GM23338 (cell line): ENCODE results near the gene DTNA. TPM values are rescaled to one million over a fixed set of nuclear protein-coding genes. Genes with fewer than 3 reads are reported as not detected.

Experiments
- ATAC-seq: fragments of 200-7000 bp; cut with Tn5 transposase; 3 replicates; pipeline ENCODE4 v1.9.1; 2020
- DNase-seq: peaks from one replicate; pipeline ENCODE4 v3.0.0-alpha.2; 2015; ENCODE audit warnings: low spot score
- H2AFZ ChIP-seq: fragments of 200-600 bp; sonication (generic); 2 replicates; pipeline ENCODE4 v1.8.0; 2016; ENCODE audit warnings: antibody characterized with exemption, mild to moderate bottlenecking, moderate library complexity
- H3F3A ChIP-seq: fragments of 200-600 bp; sonication (generic); replicated peaks from 2 replicates; pipeline ENCODE4 v1.8.0; 2017; ENCODE audit warnings: antibody characterized with exemption, mixed run types, low read depth
- H3K27ac ChIP-seq: fragments of 200-600 bp; sonication (generic); 2 replicates; pipeline ENCODE4 v1.6.1; 2016; ENCODE audit warnings: low read depth
- H3K27me3 ChIP-seq: fragments of 200-600 bp; sonication (generic); 2 replicates; pipeline ENCODE4 v1.8.0; 2016; ENCODE audit warnings: mild to moderate bottlenecking, mixed run types, moderate library complexity; ENCODE audit not compliant: insufficient read depth
- H3K36me3 ChIP-seq: fragments of 200-600 bp; sonication (generic); 2 replicates; pipeline ENCODE4 v1.8.0; 2016; ENCODE audit warnings: mild to moderate bottlenecking; ENCODE audit not compliant: insufficient read depth
- H3K4me1 ChIP-seq: fragments of 200-600 bp; sonication (generic); 2 replicates; pipeline ENCODE4 v1.8.0; 2016; ENCODE audit warnings: mild to moderate bottlenecking, moderate library complexity; ENCODE audit not compliant: insufficient read depth
- H3K4me2 ChIP-seq: fragments of 200-600 bp; sonication (generic); 2 replicates; pipeline ENCODE4 v1.7.1; 2017; ENCODE audit warnings: mixed run types
- H3K4me3 ChIP-seq: fragments of 200-600 bp; sonication (generic); 2 replicates; pipeline ENCODE4 v1.6.1; 2016; ENCODE audit warnings: mixed run types
- H3K79me2 ChIP-seq: fragments of 200-600 bp; sonication (generic); replicated peaks from 2 replicates; pipeline ENCODE4 v1.8.0; 2017; ENCODE audit warnings: mild to moderate bottlenecking; ENCODE audit not compliant: insufficient read depth
- H3K9me2 ChIP-seq: fragments of 200-600 bp; sonication (generic); 2 replicates; pipeline ENCODE4 v1.8.0; 2017; ENCODE audit not compliant: insufficient read depth
- H4K20me1 ChIP-seq: fragments of 200-600 bp; sonication (generic); replicated peaks from 2 replicates; pipeline ENCODE4 v1.8.0; 2017; ENCODE audit warnings: mild to moderate bottlenecking; ENCODE audit not compliant: insufficient read depth
- H3K27ac Mint-ChIP-seq: 2 replicates; pipeline ENCODE4 v1.8.0; 2020; ENCODE audit warnings: inconsistent platforms, mild to moderate bottlenecking, moderate library complexity, mixed read lengths
- H3K27me3 Mint-ChIP-seq: 3 replicates; pipeline ENCODE4 v1.8.0; 2022; ENCODE audit warnings: low read depth, mild to moderate bottlenecking, moderate library complexity, mixed read lengths, inconsistent platforms; ENCODE audit not compliant: insufficient read depth, poor library complexity
- H3K36me3 Mint-ChIP-seq: 3 replicates; pipeline ENCODE4 v1.8.0; 2021; ENCODE audit warnings: low read depth, mild to moderate bottlenecking, inconsistent platforms, moderate library complexity, mixed read lengths
- H3K4me1 Mint-ChIP-seq: 3 replicates; pipeline ENCODE4 v1.8.0; 2020; ENCODE audit warnings: mild to moderate bottlenecking, inconsistent platforms, mixed read lengths
- H3K4me3 Mint-ChIP-seq: 3 replicates; pipeline ENCODE4 v1.8.0; 2021; ENCODE audit warnings: moderate library complexity, mild to moderate bottlenecking, inconsistent platforms, mixed read lengths
- H3K9me3 Mint-ChIP-seq: 3 replicates; pipeline ENCODE4 v1.8.0; 2020; ENCODE audit warnings: moderate library complexity, mild to moderate bottlenecking, inconsistent platforms, mixed read lengths
- EZH2phosphoT487 ChIP-seq: fragments of 200-600 bp; sonication (generic); IDR thresholded peaks from one replicate; pipeline ENCODE4 v1.8.1; 2018; ENCODE audit warnings: antibody characterized with exemption; ENCODE audit not compliant: unreplicated experiment
- JUNB ChIP-seq: IDR thresholded peaks from one replicate; pipeline ENCODE4 v1.6.1; 2016; ENCODE audit warnings: antibody characterized with exemption; ENCODE audit not compliant: unreplicated experiment
- POLR2AphosphoS5 ChIP-seq: IDR thresholded peaks from 2 replicates; pipeline ENCODE4 v1.6.1; 2016; ENCODE audit warnings: antibody characterized with exemption, low read depth
- STAT1 ChIP-seq: IDR thresholded peaks from one replicate; pipeline ENCODE4 v1.6.1; 2016; ENCODE audit warnings: antibody characterized with exemption; ENCODE audit not compliant: unreplicated experiment
- polyA plus RNA-seq: library from polyadenylated mRNA; unstranded; fragments of >200 nt; fragmentation: Nextera tagmentation; extraction: Ambion mirVana; gene quantifications from 2 replicates; pipeline ENCODE4 v1.2.1, GENCODE V29; 2016
- total RNA-seq: library from RNA; depleted of rRNA; stranded (reverse); fragments of >200 nt; shearing (Covaris generic); gene quantifications from 2 replicates; pipeline ENCODE4 v1.2.3, GENCODE V29; 2014
- TF ChIP-seq, protein P1 (sequence below): fragments of 250-450 bp; sonication (Bioruptor Pico); IDR thresholded peaks from 2 replicates; pipeline ENCODE4 v1.5.0; 2020; ENCODE audit warnings: mild to moderate bottlenecking, moderate library complexity

Gene DTNA
- total and polyA plus RNA-seq, 2 experiments from 2014 or later, result 11.5 to 25.1 TPM

DNA sequence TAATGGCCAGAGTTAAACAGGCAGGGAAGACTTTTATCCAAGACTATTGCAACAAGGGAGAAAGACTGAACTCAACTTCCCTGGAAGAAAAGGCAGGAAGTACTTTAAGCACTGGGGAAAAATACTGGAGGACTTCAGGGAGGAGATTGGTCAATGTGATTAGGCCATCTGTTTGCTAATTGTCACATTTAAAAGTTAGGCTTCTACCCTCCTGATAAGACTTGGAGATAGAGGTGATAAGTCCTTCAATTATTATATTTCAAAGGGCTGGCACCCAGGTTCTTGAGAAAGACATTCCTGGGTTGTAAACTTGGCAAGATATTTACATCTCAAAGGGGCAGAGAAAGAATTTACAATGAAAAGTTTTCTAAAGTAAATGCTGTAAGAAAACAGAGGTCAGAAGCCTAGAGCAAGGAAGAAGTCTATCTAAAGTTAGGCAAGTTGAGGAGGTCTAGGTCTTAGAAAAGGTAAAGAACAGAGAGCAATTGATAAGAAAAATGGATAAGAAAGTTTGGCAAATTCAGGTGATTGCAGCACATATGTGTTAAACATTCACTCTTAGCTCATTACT lies 48.4 kb downstream of the DTNA start (continued):
- no peak for TF ChIP-seq JUNB
- TF ChIP-seq EZH2phosphoT487, result no peak
- no peak for TF ChIP-seq POLR2AphosphoS5
- TF ChIP-seq, protein P1, sequence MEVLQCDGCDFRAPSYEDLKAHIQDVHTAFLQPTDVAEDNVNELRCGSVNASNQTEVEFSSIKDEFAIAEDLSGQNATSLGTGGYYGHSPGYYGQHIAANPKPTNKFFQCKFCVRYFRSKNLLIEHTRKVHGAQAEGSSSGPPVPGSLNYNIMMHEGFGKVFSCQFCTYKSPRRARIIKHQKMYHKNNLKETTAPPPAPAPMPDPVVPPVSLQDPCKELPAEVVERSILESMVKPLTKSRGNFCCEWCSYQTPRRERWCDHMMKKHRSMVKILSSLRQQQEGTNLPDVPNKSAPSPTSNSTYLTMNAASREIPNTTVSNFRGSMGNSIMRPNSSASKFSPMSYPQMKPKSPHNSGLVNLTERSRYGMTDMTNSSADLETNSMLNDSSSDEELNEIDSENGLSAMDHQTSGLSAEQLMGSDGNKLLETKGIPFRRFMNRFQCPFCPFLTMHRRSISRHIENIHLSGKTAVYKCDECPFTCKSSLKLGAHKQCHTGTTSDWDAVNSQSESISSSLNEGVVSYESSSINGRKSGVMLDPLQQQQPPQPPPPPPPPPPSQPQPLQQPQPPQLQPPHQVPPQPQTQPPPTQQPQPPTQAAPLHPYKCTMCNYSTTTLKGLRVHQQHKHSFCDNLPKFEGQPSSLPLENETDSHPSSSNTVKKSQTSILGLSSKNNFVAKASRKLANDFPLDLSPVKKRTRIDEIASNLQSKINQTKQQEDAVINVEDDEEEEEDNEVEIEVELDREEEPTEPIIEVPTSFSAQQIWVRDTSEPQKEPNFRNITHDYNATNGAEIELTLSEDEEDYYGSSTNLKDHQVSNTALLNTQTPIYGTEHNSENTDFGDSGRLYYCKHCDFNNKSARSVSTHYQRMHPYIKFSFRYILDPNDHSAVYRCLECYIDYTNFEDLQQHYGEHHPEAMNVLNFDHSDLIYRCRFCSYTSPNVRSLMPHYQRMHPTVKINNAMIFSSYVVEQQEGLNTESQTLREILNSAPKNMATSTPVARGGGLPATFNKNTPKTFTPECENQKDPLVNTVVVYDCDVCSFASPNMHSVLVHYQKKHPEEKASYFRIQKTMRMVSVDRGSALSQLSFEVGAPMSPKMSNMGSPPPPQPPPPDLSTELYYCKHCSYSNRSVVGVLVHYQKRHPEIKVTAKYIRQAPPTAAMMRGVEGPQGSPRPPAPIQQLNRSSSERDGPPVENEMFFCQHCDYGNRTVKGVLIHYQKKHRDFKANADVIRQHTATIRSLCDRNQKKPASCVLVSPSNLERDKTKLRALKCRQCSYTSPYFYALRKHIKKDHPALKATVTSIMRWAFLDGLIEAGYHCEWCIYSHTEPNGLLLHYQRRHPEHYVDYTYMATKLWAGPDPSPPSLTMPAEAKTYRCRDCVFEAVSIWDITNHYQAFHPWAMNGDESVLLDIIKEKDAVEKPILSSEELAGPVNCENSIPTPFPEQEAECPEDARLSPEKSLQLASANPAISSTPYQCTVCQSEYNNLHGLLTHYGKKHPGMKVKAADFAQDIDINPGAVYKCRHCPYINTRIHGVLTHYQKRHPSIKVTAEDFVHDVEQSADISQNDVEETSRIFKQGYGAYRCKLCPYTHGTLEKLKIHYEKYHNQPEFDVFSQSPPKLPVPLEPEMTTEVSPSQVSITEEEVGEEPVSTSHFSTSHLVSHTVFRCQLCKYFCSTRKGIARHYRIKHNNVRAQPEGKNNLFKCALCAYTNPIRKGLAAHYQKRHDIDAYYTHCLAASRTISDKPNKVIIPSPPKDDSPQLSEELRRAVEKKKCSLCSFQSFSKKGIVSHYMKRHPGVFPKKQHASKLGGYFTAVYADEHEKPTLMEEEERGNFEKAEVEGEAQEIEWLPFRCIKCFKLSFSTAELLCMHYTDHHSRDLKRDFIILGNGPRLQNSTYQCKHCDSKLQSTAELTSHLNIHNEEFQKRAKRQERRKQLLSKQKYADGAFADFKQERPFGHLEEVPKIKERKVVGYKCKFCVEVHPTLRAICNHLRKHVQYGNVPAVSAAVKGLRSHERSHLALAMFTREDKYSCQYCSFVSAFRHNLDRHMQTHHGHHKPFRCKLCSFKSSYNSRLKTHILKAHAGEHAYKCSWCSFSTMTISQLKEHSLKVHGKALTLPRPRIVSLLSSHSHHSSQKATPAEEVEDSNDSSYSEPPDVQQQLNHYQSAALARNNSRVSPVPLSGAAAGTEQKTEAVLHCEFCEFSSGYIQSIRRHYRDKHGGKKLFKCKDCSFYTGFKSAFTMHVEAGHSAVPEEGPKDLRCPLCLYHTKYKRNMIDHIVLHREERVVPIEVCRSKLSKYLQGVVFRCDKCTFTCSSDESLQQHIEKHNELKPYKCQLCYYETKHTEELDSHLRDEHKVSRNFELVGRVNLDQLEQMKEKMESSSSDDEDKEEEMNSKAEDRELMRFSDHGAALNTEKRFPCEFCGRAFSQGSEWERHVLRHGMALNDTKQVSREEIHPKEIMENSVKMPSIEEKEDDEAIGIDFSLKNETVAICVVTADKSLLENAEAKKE (CRISPR knock-in tag), result no peak

DNA sequence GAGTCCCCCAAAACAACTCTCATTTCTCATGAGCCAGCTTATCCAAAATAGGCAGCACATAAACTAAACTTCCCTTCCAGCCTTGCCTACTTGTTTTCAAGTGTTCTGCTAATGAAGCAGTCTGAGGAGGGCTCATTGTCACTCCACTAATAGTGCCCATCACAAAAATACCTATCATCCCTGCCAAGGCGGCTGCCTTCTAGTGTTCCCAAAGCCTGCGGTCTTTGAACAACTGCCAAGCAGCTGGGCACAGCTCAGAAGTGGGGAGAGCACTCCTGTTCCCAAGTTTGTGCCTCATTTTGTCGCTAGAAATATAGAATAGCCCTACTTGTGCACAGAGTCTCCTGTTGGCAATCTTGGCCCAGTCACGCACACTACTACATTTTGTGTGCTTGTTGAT lies 50.3 kb downstream of the DTNA start:
- Histone ChIP-seq H3K27me3 (no peaks in the 10 kb centered on the region), H3K27ac (no peak overlapping the region), H3K4me2 (no peak overlapping the region), H3K79me2 (no peaks in the 10 kb centered on the region), H3K4me1 (0 out of 2 replicates have a peak, but pooled peaks cover 4% of the 10 kb centered on the region), H3K9me2 (peaks cover 8% of the 10 kb centered on the region; the same call in 1 of the 2 replicates), H2AFZ (no peak overlapping the region), H4K20me1 (no peaks in the 10 kb centered on the region), H3K36me3 (no peaks in the 10 kb centered on the region), H3K4me3 (no peak overlapping the region), H3F3A (no peaks in the 10 kb centered on the region)
- no peak overlapping the region for H3K4me3 Mint-ChIP-seq
- DNase-seq (no peak), ATAC-seq (no peak)
- peaks cover 4% of the 10 kb centered on the region; the same call in 2 of the 3 replicates for H3K9me3 Mint-ChIP-seq
- H3K27me3 Mint-ChIP-seq, result no peaks in the 10 kb centered on the region
- no peak overlapping the region for H3K27ac Mint-ChIP-seq
- no peak for TF ChIP-seq STAT1
- TF ChIP-seq EZH2phosphoT487, result no peak
- peaks cover 13% of the 10 kb centered on the region for H3K4me1 Mint-ChIP-seq
- H3K36me3 Mint-ChIP-seq, result peaks cover 5% of the 10 kb centered on the region; the same call in 2 of the 3 replicates
